Effector CD8-positive, alpha-beta T cell (primary cell): ENCODE data around the gene MRTO4.
"Not testable (repeated sequence)": the region's sequence is repeated elsewhere in the genome, so short reads cannot be mapped to it uniquely, and the experiment has no call there.

ENCODE experiments used
- DNase-seq: peaks from one replicate; lab custom pipeline; 2025; lab: John Stamatoyannopoulos, UW

The MRTO4 gene

GRCh38 chr1:19270343-19270730, 18.7 kb downstream of the MRTO4 start:
- DNase-seq, result not testable (repeated sequence)

- DNase-seq, result no peak
These were observed 20.5 kb downstream of the MRTO4 start for GRCh38 chr1:19272064-19272463.

GRCh38 chr1:19273106-19273843, 21.7 kb downstream of the MRTO4 start:
- DNase-seq, result no peak

GRCh38 chr1:19273844-19274531, 22.4 kb downstream of the MRTO4 start:
- not testable (repeated sequence) for DNase-seq

GRCh38 chr1:19274636-19275035, 23.0 kb downstream of the MRTO4 start:
- no peak for DNase-seq

- no peak for DNase-seq
These were observed 32.3 kb downstream of the MRTO4 start for GRCh38 chr1:19283891-19284290.

- no peak for DNase-seq
These were observed 33.3 kb downstream of the MRTO4 start for GRCh38 chr1:19284881-19285280.

- DNase-seq, result not testable (repeated sequence)
These were observed 33.8 kb downstream of the MRTO4 start for GRCh38 chr1:19285366-19285765.

- not testable (repeated sequence) for DNase-seq
These were observed 34.2 kb downstream of the MRTO4 start for GRCh38 chr1:19285807-19286206.

GRCh38 chr1:19287436-19288185, 36.0 kb downstream of the MRTO4 start:
- DNase-seq, result no peak

- peak; percentile 19 for DNase-seq
These were observed 37.0 kb downstream of the MRTO4 start, which contains the start of gene AKR7A3 for GRCh38 chr1:19288324-19289241. Gene AKR7A3, minus strand, starts transcription at chr1:19288770. Its CDS starts 61 bp downstream, at chr1:19288709.

GRCh38 chr1:19289244-19289643, 37.6 kb downstream of the MRTO4 start:
- no peak for DNase-seq

GRCh38 chr1:19294638-19295037, 43.0 kb downstream of the MRTO4 start:
- no peak for DNase-seq

- no peak for DNase-seq
These were observed 48.6 kb downstream of the MRTO4 start for GRCh38 chr1:19300211-19300610.

- not testable (repeated sequence) for DNase-seq
These were observed 52.5 kb downstream of the MRTO4 start for GRCh38 chr1:19304081-19304480.

GRCh38 chr1:19305880-19306279, 54.3 kb downstream of the MRTO4 start:
- no peak for DNase-seq

GRCh38 chr1:19306941-19307340, 55.3 kb downstream of the MRTO4 start:
- no peak for DNase-seq

- no peak for DNase-seq
These were observed 56.3 kb downstream of the MRTO4 start for GRCh38 chr1:19307794-19308508.

GRCh38 chr1:19308509-19308907, 56.9 kb downstream of the MRTO4 start:
- no peak for DNase-seq

- DNase-seq, result no peak
These were observed 57.7 kb downstream of the MRTO4 start for GRCh38 chr1:19309123-19309813.
